SK-N-SH (cell line): Measurements from ENCODE around the gene TPRG1L. TPM values are rescaled to one million over a fixed set of nuclear protein-coding genes. Genes with fewer than 3 reads are reported as not detected.

Experiments
- CTCF ChIA-PET: fragments of 300-600, 350-600 bp; formaldehyde crosslinking; extraction: SDS; loops from one replicate; lab custom pipeline; 2021; lab: Yijun Ruan, JAX
- POLR2A ChIA-PET: fragments of 350-600 bp; sonication (Branson Sonifier 250); formaldehyde crosslinking; extraction: SDS; loops from one replicate; lab custom pipeline; 2020; ENCODE audit warnings: antibody characterized with exemption, inconsistent platforms; lab: Yijun Ruan, JAX
- DNase-seq: peaks from one replicate; pipeline ENCODE4 v3.0.0; 2012
- H2AFZ ChIP-seq: fragments of 200-600 bp; sonication (generic); 2 replicates; pipeline ENCODE4 v1.8.1; 2016; ENCODE audit warnings: antibody characterized with exemption, mild to moderate bottlenecking, low read depth
- H3F3A ChIP-seq: fragments of 200-600 bp; sonication (generic); replicated peaks from 2 replicates; pipeline ENCODE3; 2016; ENCODE audit warnings: antibody characterized with exemption, mild to moderate bottlenecking; ENCODE audit not compliant: insufficient read depth
- H3K27ac ChIP-seq, 2 experiments: fragments of 200-500 bp in 1 of 2; fragments of 200-600 bp in 1 of 2; sonication (Bioruptor generic) in 1 of 2; sonication (generic), shearing (Covaris generic) in 1 of 2; 2 replicates each; pipeline versions ENCODE4 v1.5.1 to v1.6.1; 2014 to 2016; ENCODE audit warnings: low read depth in 2 of 2, inconsistent platforms in 1 of 2, low read length in 1 of 2, mild to moderate bottlenecking in 1 of 2, mixed read lengths in 1 of 2
- H3K27me3 ChIP-seq: fragments of 200-600 bp; sonication (generic), shearing (Covaris generic); 2 replicates; pipeline ENCODE4 v1.6.1; 2016; ENCODE audit warnings: mixed run types; ENCODE audit not compliant: insufficient read depth
- H3K36me3 ChIP-seq, 2 experiments: fragments of 200-500 bp in 1 of 2; fragments of 200-600 bp in 1 of 2; sonication (Bioruptor generic) in 1 of 2; sonication (generic) in 1 of 2; replicated peaks in 1 of 2; 2 replicates each; pipeline versions ENCODE3 to v1.5.1; 2014 to 2016; ENCODE audit warnings: low read length in 1 of 2, mild to moderate bottlenecking in 1 of 2; ENCODE audit not compliant: insufficient read depth in 2 of 2, control insufficient read depth in 1 of 2
- H3K4me1 ChIP-seq, 2 experiments: fragments of 200-500 bp in 1 of 2; fragments of 200-600 bp in 1 of 2; sonication (Bioruptor generic) in 1 of 2; sonication (generic), shearing (Covaris generic) in 1 of 2; 2 replicates each; pipeline versions ENCODE4 v1.5.1 to v1.6.1; 2014 to 2016; ENCODE audit warnings: low read depth in 1 of 2, low read length in 1 of 2, mixed run types in 1 of 2; ENCODE audit not compliant: insufficient read depth in 2 of 2, control insufficient read depth in 1 of 2
- H3K4me2 ChIP-seq: fragments of 200-600 bp; sonication (generic), shearing (Covaris generic); 2 replicates; pipeline ENCODE4 v1.6.1; 2017; ENCODE audit warnings: mixed run types
- H3K4me3 ChIP-seq, 2 experiments: fragments of 200-500 bp in 1 of 2; fragments of 200-600 bp in 1 of 2; sonication (Bioruptor generic) in 1 of 2; sonication (generic), shearing (Covaris generic) in 1 of 2; 2 replicates each; pipeline versions ENCODE4 v1.5.1 to v1.8.1; 2014 to 2016; ENCODE audit warnings: low read depth in 2 of 2, inconsistent platforms in 1 of 2, low read length in 1 of 2, mild to moderate bottlenecking in 1 of 2, mixed read lengths in 1 of 2, moderate library complexity in 1 of 2
- H3K79me2 ChIP-seq: fragments of 200-600 bp; sonication (generic); 2 replicates; pipeline ENCODE4 v1.8.1; 2017; ENCODE audit warnings: mild to moderate bottlenecking; ENCODE audit not compliant: insufficient read depth
- H3K9ac ChIP-seq: fragments of 200-600 bp; sonication (generic); 2 replicates; pipeline ENCODE4 v1.6.1; 2017; ENCODE audit warnings: mixed run types
- H3K9me2 ChIP-seq: fragments of 200-600 bp; sonication (generic); 2 replicates; pipeline ENCODE4 v1.6.1; 2017; ENCODE audit warnings: mixed run types
- H3K9me3 ChIP-seq: fragments of 200-600 bp; sonication (generic); 2 replicates; pipeline ENCODE4 v1.6.1; 2017; ENCODE audit warnings: mixed run types, mild to moderate bottlenecking, moderate library complexity
- H4K20me1 ChIP-seq: fragments of 200-600 bp; sonication (generic); 2 replicates; pipeline ENCODE4 v1.6.1; 2017; ENCODE audit warnings: mild to moderate bottlenecking, mixed run types; ENCODE audit not compliant: insufficient read depth
- ELF1 ChIP-seq: IDR thresholded peaks from 2 replicates; pipeline ENCODE4 v1.4.0; 2012
- EP300 ChIP-seq, 2 experiments: IDR thresholded peaks; 2 replicates each; pipeline versions ENCODE4 v1.4.0 to v1.6.1; 2012; ENCODE audit warnings: borderline replicate concordance in 1 of 2, low read depth in 1 of 2, low read length in 1 of 2
- EZH2phosphoT487 ChIP-seq: fragments of 200-600 bp; sonication (generic); IDR thresholded peaks from 2 replicates; pipeline ENCODE4 v1.6.1; 2017; ENCODE audit warnings: low read depth, mixed run types, mild to moderate bottlenecking, antibody characterized with exemption, moderate library complexity, borderline replicate concordance
- FOXM1 ChIP-seq: IDR thresholded peaks from 2 replicates; pipeline ENCODE4 v1.4.0; 2012; ENCODE audit warnings: low read depth, mild to moderate bottlenecking
- GABPA ChIP-seq: IDR thresholded peaks from 2 replicates; pipeline ENCODE4 v1.4.0; 2012; ENCODE audit warnings: low read depth, mild to moderate bottlenecking
- GATA2 ChIP-seq: sonication (generic); formaldehyde crosslinking; IDR thresholded peaks from 2 replicates; pipeline ENCODE4 v1.5.0; 2020; ENCODE audit warnings: mild to moderate bottlenecking, missing genetic modification reagents
- MEF2A ChIP-seq: IDR thresholded peaks from 2 replicates; pipeline ENCODE4 v1.4.0; 2012; ENCODE audit warnings: low read depth, borderline replicate concordance
- NFIC ChIP-seq: IDR thresholded peaks from 2 replicates; pipeline ENCODE4 v1.4.0; 2012; ENCODE audit warnings: borderline replicate concordance
- NRF1 ChIP-seq: IDR thresholded peaks from 2 replicates; pipeline ENCODE4 v1.6.1; 2012; ENCODE audit warnings: low read depth, mild to moderate bottlenecking, low read length
- PBX3 ChIP-seq: IDR thresholded peaks from 2 replicates; pipeline ENCODE4; 2012
- RAD21 ChIP-seq: IDR thresholded peaks from 2 replicates; pipeline ENCODE4 v1.6.1; 2012; ENCODE audit warnings: mild to moderate bottlenecking, low read length
- SIN3A ChIP-seq: IDR thresholded peaks from 2 replicates; pipeline ENCODE4 v1.6.1; 2012; ENCODE audit warnings: low read depth, mild to moderate bottlenecking, low read length, moderate library complexity, borderline replicate concordance
- WGBS: methylation state at CpG from one replicate; pipeline ENCODE4 v1.1.6; 2017; ENCODE audit warnings: low lambda C conversion rate; 5-methylcytosine and 5-hydroxymethylcytosine counted together
- polyA plus RNA-seq, 3 experiments: library from polyadenylated mRNA; depleted of rRNA; stranded (reverse); fragments of >200 nt; gene quantifications; 2 replicates each; pipeline ENCODE4 v1.2.3, GENCODE V29; 2012
- TF ChIP-seq, protein P1 (sequence below): IDR thresholded peaks from 2 replicates; pipeline ENCODE4 v1.4.0; 2012; ENCODE audit warnings: low read depth, borderline replicate concordance
- TF ChIP-seq, protein P2 (sequence below): IDR thresholded peaks from 2 replicates; pipeline ENCODE4 v1.4.0; 2012; ENCODE audit warnings: low read depth, borderline replicate concordance
- TF ChIP-seq, protein P3 (sequence below): IDR thresholded peaks from 2 replicates; pipeline ENCODE4 v1.4.0; 2012; ENCODE audit warnings: low read depth

The TPRG1L gene
- polyA plus RNA-seq, 1 of the 3 experiments (the other 2 are of a cell fraction): 25.9 TPM

DNA sequence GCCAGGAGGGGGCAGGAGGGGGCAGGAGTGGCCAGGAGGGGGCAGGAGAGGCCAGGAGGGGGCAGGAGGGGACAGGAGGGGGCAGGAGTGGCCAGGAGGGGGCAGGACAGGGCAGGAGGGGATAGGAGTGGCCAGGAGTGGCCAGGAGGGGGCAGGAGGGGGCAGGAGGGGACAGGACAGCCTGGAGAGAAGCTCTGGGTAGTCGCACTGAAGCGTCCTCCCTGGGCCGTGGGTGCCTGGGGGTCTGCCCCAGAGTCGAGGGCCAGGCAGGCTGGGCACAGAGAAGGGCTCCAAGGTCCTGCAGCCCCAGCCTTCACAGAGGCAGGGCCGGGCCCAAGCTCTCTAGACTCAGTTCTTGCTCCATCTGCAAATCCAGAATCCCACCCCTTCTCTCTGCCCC lies 36.4 kb upstream of the TPRG1L start:
- Histone ChIP-seq H3K9ac (no peak overlapping the region), H3K4me1 (peaks cover 0 to 12% of the 10 kb centered on the region in 2 experiments; a peak in 1 of 4 replicates)
- TF ChIP-seq PBX3: no peak
- TF ChIP-seq NFIC: no peak
- TF ChIP-seq GABPA: no peak
- TF ChIP-seq MEF2A: no peak
- TF ChIP-seq GATA2: no peak
- TF ChIP-seq, protein P1, sequence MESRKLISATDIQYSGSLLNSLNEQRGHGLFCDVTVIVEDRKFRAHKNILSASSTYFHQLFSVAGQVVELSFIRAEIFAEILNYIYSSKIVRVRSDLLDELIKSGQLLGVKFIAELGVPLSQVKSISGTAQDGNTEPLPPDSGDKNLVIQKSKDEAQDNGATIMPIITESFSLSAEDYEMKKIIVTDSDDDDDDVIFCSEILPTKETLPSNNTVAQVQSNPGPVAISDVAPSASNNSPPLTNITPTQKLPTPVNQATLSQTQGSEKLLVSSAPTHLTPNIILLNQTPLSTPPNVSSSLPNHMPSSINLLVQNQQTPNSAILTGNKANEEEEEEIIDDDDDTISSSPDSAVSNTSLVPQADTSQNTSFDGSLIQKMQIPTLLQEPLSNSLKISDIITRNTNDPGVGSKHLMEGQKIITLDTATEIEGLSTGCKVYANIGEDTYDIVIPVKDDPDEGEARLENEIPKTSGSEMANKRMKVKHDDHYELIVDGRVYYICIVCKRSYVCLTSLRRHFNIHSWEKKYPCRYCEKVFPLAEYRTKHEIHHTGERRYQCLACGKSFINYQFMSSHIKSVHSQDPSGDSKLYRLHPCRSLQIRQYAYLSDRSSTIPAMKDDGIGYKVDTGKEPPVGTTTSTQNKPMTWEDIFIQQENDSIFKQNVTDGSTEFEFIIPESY: no peak
- no peak for TF ChIP-seq RAD21
- no peak for TF ChIP-seq ELF1
- TF ChIP-seq NRF1: no peak
- no peak for TF ChIP-seq EP300 (IDR thresholded peaks at IDR 0.05; ENCODE audit: borderline replicate concordance in 1 of 2, low read depth in 1 of 2, low read length in 1 of 2)
- TF ChIP-seq, protein P2, sequence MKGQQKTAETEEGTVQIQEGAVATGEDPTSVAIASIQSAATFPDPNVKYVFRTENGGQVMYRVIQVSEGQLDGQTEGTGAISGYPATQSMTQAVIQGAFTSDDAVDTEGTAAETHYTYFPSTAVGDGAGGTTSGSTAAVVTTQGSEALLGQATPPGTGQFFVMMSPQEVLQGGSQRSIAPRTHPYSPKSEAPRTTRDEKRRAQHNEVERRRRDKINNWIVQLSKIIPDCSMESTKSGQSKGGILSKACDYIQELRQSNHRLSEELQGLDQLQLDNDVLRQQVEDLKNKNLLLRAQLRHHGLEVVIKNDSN: no peak
- TF ChIP-seq, protein P3, sequence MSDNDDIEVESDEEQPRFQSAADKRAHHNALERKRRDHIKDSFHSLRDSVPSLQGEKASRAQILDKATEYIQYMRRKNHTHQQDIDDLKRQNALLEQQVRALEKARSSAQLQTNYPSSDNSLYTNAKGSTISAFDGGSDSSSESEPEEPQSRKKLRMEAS: no peak
- no peak for TF ChIP-seq FOXM1
- TF ChIP-seq EZH2phosphoT487: no peak
- TF ChIP-seq SIN3A: no peak
- TF ChIP-seq, all 33 proteins: peak for 0
- Histone ChIP-seq H3K36me3 (no peaks in the 10 kb centered on the region), H3K9me2 (no peaks in the 10 kb centered on the region), H3K79me2 (no peaks in the 10 kb centered on the region), H3F3A (no peaks in the 10 kb centered on the region), H3K4me3 (no peak overlapping the region), H4K20me1 (no peaks in the 10 kb centered on the region), H3K9me3 (no peaks in the 10 kb centered on the region), H2AFZ (no peak overlapping the region), H3K4me2 (no peak overlapping the region), H3K27me3 (no peaks in the 10 kb centered on the region), H3K27ac (no peak overlapping the region)
- WGBS: 90% methylated on average over 2 of the region's 5 CpGs
- CTCF ChIA-PET: interaction anchor here (0.6 to 3.4 kb wide), 9 partner anchors 10 to 40 kb away, joined by 3 to 23 read pairs (median 4); partner anchors contain the start of gene MEGF6
- no peak for DNase-seq
- POLR2A ChIA-PET: no interaction called here
